ENCODE measurements around the gene SEL1L2.
"Not testable (repeated sequence)": the region's sequence is repeated elsewhere in the genome, so short reads cannot be mapped to it uniquely, and the experiment has no call there.

Gene SEL1L2

GRCh38 chr20:13990465-13990864 lies at the start of gene SEL1L2:
TSS of gene SEL1L2 (minus strand) at chr20:13990614. CDS start at chr20:13990534, 80 bp downstream.
- DNase-seq (ENCODE audit: low spot score) = no peak

- no peak for DNase-seq (ENCODE audit: low spot score)
Observed at GRCh38 chr20:14036567-14036966, 46.2 kb upstream of the SEL1L2 start.

GRCh38 chr20:14033310-14033709 lies 42.9 kb upstream of the SEL1L2 start:
- DNase-seq (ENCODE audit: low spot score) = no peak

- DNase-seq (ENCODE audit: low spot score) = no peak
Observed at GRCh38 chr20:14030991-14031390, 40.6 kb upstream of the SEL1L2 start.

- no peak for DNase-seq (ENCODE audit: low spot score)
Observed at GRCh38 chr20:14012671-14013070, 22.3 kb upstream of the SEL1L2 start.

GRCh38 chr20:14009208-14009607 lies 18.8 kb upstream of the SEL1L2 start:
- DNase-seq (ENCODE audit: low spot score) = no peak

- no peak for DNase-seq (ENCODE audit: low spot score)
Observed at GRCh38 chr20:14005996-14006395, 15.6 kb upstream of the SEL1L2 start.

- no peak for DNase-seq (ENCODE audit: low spot score)
Observed at GRCh38 chr20:14000917-14001316, 10.5 kb upstream of the SEL1L2 start.

- peak; percentile 8 for DNase-seq (ENCODE audit: low spot score)
Observed at GRCh38 chr20:13996265-13996664, 5.9 kb upstream of the SEL1L2 start.

GRCh38 chr20:13995841-13996240 lies 5.4 kb upstream of the SEL1L2 start:
- peak; percentile 21 for DNase-seq (ENCODE audit: low spot score)

- peak; percentile 95 for DNase-seq (ENCODE audit: low spot score)
Observed at GRCh38 chr20:13995086-13995665, 4.8 kb upstream of the SEL1L2 start, which contains the start of gene MACROD2. TSS of gene MACROD2 (plus strand) at chr20:13995516.

- DNase-seq (ENCODE audit: low spot score) = not testable (repeated sequence)
Observed at GRCh38 chr20:13991955-13992354, 1.5 kb upstream of the SEL1L2 start.

GRCh38 chr20:13991311-13991710 lies 897 bp upstream of the SEL1L2 start:
- DNase-seq (ENCODE audit: low spot score) = no peak

- DNase-seq (ENCODE audit: low spot score) = no peak
Observed at GRCh38 chr20:13984211-13984610, 6.2 kb downstream of the SEL1L2 start.

GRCh38 chr20:13960525-13960924 lies 29.9 kb downstream of the SEL1L2 start:
- no peak for DNase-seq (ENCODE audit: low spot score)

- no peak for DNase-seq (ENCODE audit: low spot score)
Observed at GRCh38 chr20:13960119-13960518, 30.3 kb downstream of the SEL1L2 start.

GRCh38 chr20:13953227-13953626 lies 37.2 kb downstream of the SEL1L2 start:
- no peak for DNase-seq (ENCODE audit: low spot score)

GRCh38 chr20:13947719-13948118 lies 42.7 kb downstream of the SEL1L2 start:
- no peak for DNase-seq (ENCODE audit: low spot score)

GRCh38 chr20:13941031-13941430 lies 49.4 kb downstream of the SEL1L2 start:
- no peak for DNase-seq (ENCODE audit: low spot score)

- no peak for DNase-seq (ENCODE audit: low spot score)
Observed at GRCh38 chr20:13936781-13937576, 53.4 kb downstream of the SEL1L2 start.

- no peak for DNase-seq (ENCODE audit: low spot score)
Observed at GRCh38 chr20:13934992-13935894, 55.2 kb downstream of the SEL1L2 start.

GRCh38 chr20:13930281-13930680 lies 60.1 kb downstream of the SEL1L2 start:
- DNase-seq (ENCODE audit: low spot score) = no peak

GRCh38 chr20:13929836-13930235 lies 60.6 kb downstream of the SEL1L2 start:
- no peak for DNase-seq (ENCODE audit: low spot score)

All from Ammon's horn (tissue), 1 donor.